ENCODE data around the gene HPX.

The HPX gene

DNA sequence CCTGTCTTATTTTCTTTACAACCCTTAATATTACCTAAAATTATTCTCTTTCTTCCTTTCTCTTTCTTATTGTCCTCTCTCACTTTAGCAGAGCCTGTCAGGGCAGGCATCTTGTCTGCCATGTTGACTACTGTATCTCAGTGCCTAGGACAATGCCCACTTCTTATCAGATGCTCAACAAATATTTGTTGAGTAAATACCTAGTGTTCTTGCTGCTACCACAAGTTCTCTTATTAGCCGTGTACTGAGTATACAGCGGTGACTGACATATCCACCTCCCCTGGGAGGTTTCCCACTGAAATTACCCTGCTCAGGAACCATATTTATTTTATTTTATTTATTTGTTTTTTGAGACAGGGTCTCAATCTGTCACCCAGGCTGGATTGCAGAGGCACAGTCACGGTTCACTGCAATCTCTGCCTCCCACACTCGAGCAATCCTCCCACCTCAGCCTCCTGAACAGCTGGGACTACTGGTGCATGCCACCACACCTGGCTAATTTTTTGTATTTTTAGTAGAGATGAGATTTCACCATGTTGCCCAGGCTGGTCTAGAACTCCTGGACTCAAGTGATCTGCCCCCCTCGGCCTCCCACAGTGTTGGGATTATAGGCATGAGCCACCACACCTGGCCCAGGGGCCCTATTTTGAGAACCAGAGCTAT lies 6.7 kb downstream of the HPX start:
- no peak for DNase-seq (ENCODE audit: low read depth)
- TF ChIP-seq MYC (IDR thresholded peaks at IDR 0.05; ENCODE audit: low read depth, low read length): no peak
- TF ChIP-seq POLR2A (IDR thresholded peaks at IDR 0.05; ENCODE audit: extremely low read depth, insufficient read length): no peak
- TF ChIP-seq, protein P1, sequence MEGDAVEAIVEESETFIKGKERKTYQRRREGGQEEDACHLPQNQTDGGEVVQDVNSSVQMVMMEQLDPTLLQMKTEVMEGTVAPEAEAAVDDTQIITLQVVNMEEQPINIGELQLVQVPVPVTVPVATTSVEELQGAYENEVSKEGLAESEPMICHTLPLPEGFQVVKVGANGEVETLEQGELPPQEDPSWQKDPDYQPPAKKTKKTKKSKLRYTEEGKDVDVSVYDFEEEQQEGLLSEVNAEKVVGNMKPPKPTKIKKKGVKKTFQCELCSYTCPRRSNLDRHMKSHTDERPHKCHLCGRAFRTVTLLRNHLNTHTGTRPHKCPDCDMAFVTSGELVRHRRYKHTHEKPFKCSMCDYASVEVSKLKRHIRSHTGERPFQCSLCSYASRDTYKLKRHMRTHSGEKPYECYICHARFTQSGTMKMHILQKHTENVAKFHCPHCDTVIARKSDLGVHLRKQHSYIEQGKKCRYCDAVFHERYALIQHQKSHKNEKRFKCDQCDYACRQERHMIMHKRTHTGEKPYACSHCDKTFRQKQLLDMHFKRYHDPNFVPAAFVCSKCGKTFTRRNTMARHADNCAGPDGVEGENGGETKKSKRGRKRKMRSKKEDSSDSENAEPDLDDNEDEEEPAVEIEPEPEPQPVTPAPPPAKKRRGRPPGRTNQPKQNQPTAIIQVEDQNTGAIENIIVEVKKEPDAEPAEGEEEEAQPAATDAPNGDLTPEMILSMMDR (IDR thresholded peaks at IDR 0.05; ENCODE audit: low read depth, low read length): no peak
- TF ChIP-seq, protein P2, sequence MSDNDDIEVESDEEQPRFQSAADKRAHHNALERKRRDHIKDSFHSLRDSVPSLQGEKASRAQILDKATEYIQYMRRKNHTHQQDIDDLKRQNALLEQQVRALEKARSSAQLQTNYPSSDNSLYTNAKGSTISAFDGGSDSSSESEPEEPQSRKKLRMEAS (IDR thresholded peaks at IDR 0.05; ENCODE audit: low read depth, low read length): no peak
- no peak overlapping the region for H3K4me3 ChIP-seq (ENCODE audit: low read depth, low read length)

DNA sequence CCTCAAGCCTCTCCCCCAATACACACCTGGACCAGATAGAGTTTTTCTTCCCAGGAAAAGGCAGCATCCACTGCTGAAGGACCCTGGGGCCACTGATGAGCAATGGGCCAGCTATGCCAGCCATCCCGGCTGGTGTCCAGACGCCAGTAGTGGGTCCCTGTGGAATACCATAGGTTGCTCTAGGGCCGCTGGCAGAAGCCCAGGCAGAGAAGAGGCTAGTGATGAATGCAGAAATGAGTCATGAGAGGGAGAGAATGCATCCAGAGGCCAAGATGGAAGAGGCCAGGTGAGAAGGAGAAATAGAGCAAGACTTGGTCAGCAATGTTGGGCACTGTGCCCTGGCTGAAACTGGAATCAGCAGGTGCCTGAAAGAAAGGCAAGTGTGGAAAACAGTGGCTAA lies 8.9 kb downstream of the HPX start:
- no peak overlapping the region for H3K4me3 ChIP-seq (ENCODE audit: low read depth, low read length)
- DNase-seq (ENCODE audit: low read depth): no peak
- TF ChIP-seq, protein P1 (IDR thresholded peaks at IDR 0.05; ENCODE audit: low read depth, low read length): no peak
- TF ChIP-seq MYC (IDR thresholded peaks at IDR 0.05; ENCODE audit: low read depth, low read length): no peak
- no peak for TF ChIP-seq POLR2A (IDR thresholded peaks at IDR 0.05; ENCODE audit: extremely low read depth, insufficient read length)

DNA sequence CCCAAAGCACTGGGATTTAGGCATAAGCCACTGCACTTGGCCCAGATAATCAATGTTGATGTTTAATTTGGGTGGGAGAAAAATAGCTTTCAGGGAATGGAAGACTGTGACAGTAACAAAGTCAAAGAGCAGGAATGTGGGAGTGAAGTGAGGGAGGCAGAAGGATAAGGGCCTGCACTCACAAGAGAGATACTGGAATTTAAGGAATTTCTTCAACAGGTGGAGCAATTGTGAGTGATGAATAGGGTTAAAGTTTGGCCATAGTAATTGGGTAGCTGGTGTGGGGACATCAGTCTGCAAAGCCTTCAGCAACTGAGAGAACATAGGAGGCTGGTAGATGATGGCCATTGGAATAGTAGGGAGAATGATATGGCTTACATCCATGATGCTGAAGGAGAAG lies 13.3 kb downstream of the HPX start:
- DNase-seq (ENCODE audit: low read depth): no peak
- TF ChIP-seq, protein P1 (IDR thresholded peaks at IDR 0.05; ENCODE audit: low read depth, low read length): no peak
- TF ChIP-seq POLR2A (IDR thresholded peaks at IDR 0.05; ENCODE audit: extremely low read depth, insufficient read length) (no peak), MYC (IDR thresholded peaks at IDR 0.05; ENCODE audit: low read depth, low read length) (no peak)
- TF ChIP-seq, protein P2 (IDR thresholded peaks at IDR 0.05; ENCODE audit: low read depth, low read length): no peak
- H3K4me3 ChIP-seq (ENCODE audit: low read depth, low read length): no peak overlapping the region

DNA sequence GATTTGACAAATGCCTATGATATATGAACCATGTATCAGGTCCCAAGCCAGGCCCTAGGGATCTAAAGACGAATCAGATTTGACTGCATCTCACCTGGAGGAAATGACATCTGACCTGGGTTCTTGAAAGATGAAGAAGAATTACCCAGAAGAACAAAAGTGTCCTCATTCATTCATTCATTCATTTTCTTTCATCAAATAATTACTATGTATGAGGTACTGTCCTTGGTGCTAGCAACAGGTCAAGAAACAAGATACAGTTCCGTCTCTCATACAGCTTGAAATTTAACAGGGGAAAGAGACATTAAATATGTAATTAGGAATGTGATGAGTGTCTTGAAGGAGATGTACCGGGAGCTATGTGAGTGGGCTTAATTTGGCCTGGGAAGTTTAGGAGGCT lies 20.1 kb downstream of the HPX start:
- no peak for DNase-seq (ENCODE audit: low read depth)

DNA sequence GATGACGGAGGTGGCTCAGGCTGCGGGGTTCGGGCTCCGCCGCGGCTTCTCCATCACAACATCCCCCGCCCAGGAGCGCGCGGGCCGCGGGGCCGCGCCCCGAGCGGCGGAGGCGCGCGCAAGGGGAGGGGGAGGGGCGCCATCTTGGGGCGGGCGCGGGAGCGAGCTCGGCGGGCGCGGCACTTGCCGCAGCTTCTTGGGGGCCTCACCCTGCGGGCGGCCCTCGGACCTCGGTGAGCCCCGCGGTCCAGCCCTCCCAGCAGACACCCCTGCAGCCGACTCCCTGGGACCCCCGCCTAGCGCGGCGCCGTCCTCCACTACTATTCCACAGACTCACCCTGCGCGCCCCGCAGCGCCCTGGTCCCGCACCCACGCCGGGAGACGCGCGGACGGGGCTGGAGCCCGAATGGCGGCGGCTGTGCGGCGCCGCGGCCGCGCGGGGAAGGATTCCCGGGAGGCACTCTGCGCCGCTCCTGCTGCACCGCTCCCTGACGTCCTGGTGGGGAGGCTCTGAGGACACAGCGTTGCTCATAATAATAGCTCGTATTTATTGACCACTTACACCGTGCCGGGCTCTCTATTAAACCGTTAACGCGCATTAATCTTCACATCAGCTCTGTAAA lies 21.7 kb downstream of the HPX start, which contains the start of gene APBB1:
TSS of gene APBB1 (minus strand) at position 86 of the 623 bp plus-strand sequence. CDS start 7,747 bp downstream, outside the sequence.
- no peak for TF ChIP-seq MYC (IDR thresholded peaks at IDR 0.05; ENCODE audit: low read depth, low read length)
- TF ChIP-seq, protein P2 (IDR thresholded peaks at IDR 0.05; ENCODE audit: low read depth, low read length): no peak
- TF ChIP-seq POLR2A (IDR thresholded peaks at IDR 0.05; ENCODE audit: extremely low read depth, insufficient read length): no peak
- TF ChIP-seq, protein P1 (IDR thresholded peaks at IDR 0.05; ENCODE audit: low read depth, low read length): no peak
- H3K4me3 ChIP-seq (ENCODE audit: low read depth, low read length): no peak within 1 kb of the TSS
- no peak for DNase-seq (ENCODE audit: low read depth)

More for the DNA sequence above, 20.1 kb downstream of the HPX start:
- no peak overlapping the region for H3K4me3 ChIP-seq (ENCODE audit: low read depth, low read length)
- TF ChIP-seq, protein P2 (IDR thresholded peaks at IDR 0.05; ENCODE audit: low read depth, low read length): no peak

DNA sequence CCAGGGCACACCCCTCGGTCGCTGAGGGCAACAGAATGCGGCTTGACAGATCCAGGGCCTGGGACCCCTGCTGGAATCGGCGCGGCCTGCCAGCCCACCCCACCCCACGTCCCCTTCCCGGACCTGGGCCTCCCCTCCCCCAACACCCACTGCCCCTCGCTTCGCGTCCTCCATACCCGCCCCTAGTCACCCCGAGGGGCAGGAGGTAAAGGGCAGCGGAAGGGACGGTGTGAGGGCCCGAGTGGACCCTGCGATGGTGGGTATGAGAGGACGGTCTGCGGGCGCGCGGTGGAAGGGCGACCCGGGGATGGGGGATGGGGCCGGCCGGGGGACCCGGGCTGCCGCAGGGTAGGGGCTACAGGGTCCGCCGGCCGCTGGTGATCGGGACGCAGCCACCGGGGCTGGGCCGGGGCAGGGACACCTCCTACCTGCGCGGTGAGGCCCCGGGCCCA lies 22.2 kb downstream of the HPX start:
- no peak overlapping the region for H3K4me3 ChIP-seq (ENCODE audit: low read depth, low read length)
- no peak for DNase-seq (ENCODE audit: low read depth)
- TF ChIP-seq POLR2A (IDR thresholded peaks at IDR 0.05; ENCODE audit: extremely low read depth, insufficient read length) (no peak), MYC (IDR thresholded peaks at IDR 0.05; ENCODE audit: low read depth, low read length) (no peak)
- TF ChIP-seq, protein P2 (IDR thresholded peaks at IDR 0.05; ENCODE audit: low read depth, low read length): no peak
- TF ChIP-seq, protein P1 (IDR thresholded peaks at IDR 0.05; ENCODE audit: low read depth, low read length): no peak
